ENCODE results near the gene OSR1.

The OSR1 gene

GRCh38 chr2:19332503-19332902 is 25.9 kb downstream of the OSR1 start (continued):
- no peak for TF ChIP-seq PRDM10 (tag by site-specific recombination; IDR thresholded peaks at IDR 0.05)

GRCh38 chr2:19331450-19331849 is 27.0 kb downstream of the OSR1 start:
- no peaks in the 10 kb centered on the region for H3K4me1 ChIP-seq (ENCODE audit: control insufficient read depth, insufficient read depth, low read length)
- no peak overlapping the region for H3K4me3 ChIP-seq (ENCODE audit: low read depth, low read length)
- TF ChIP-seq ZNF670 (tag by site-specific recombination; IDR thresholded peaks at IDR 0.05; ENCODE audit: low read depth) = no peak
- no peak for TF ChIP-seq ZNF248 (tag by site-specific recombination; IDR thresholded peaks at IDR 0.05)
- no peaks in the 10 kb centered on the region; a peak in 1 of 3 replicates for H3K36me3 ChIP-seq (ENCODE audit: control insufficient read depth in 2 of 2, insufficient read depth in 1 of 2, low read length in 2 of 2)
- ChIA-PET CTCF (no interaction called here), POLR2A (no interaction called here)
- H3K27ac ChIP-seq (ENCODE audit: extremely low read depth, low read depth, low read length) = no peak overlapping the region
- H3K9me3 ChIP-seq (ENCODE audit: control insufficient read depth, insufficient read depth, low read depth, low read length) = no peaks in the 10 kb centered on the region

GRCh38 chr2:19330436-19330835 is 28.0 kb downstream of the OSR1 start:
- Histone ChIP-seq H3K9me3 (ENCODE audit: control insufficient read depth, insufficient read depth, low read depth, low read length) (no peaks in the 10 kb centered on the region), H3K27ac (ENCODE audit: extremely low read depth, low read depth, low read length) (no peak overlapping the region), H3K36me3 (ENCODE audit: control insufficient read depth in 2 of 2, insufficient read depth in 1 of 2, low read length in 2 of 2) (no peaks in the 10 kb centered on the region; a peak in 1 of 3 replicates), H3K4me1 (ENCODE audit: control insufficient read depth, insufficient read depth, low read length) (no peaks in the 10 kb centered on the region), H3K4me3 (ENCODE audit: low read depth, low read length) (no peak overlapping the region)
- CTCF ChIA-PET = no interaction called here
- TF ChIP-seq ZNF837 (tag by site-specific recombination; IDR thresholded peaks at IDR 0.05) (no peak), ZNF391 (tag by site-specific recombination; IDR thresholded peaks at IDR 0.05; ENCODE audit: borderline replicate concordance, low read depth) (no peak), ZNF121 (tag by site-specific recombination; IDR thresholded peaks at IDR 0.05) (no peak), ZNF514 (tag by site-specific recombination; IDR thresholded peaks at IDR 0.05) (no peak), ZNF404 (tag by site-specific recombination; IDR thresholded peaks at IDR 0.05) (no peak), ZNF692 (tag by site-specific recombination; IDR thresholded peaks at IDR 0.05) (no peak), ZNF223 (tag by site-specific recombination; IDR thresholded peaks at IDR 0.05) (no peak), HIC1 (tag by site-specific recombination; IDR thresholded peaks at IDR 0.05) (no peak), ZNF654 (tag by site-specific recombination; IDR thresholded peaks at IDR 0.05; ENCODE audit: low read depth) (no peak), OSR2 (tag by site-specific recombination; IDR thresholded peaks at IDR 0.05) (no peak), HOXC10 (CRISPR knock-in tag; IDR thresholded peaks at IDR 0.05) (no peak), ZFP3 (tag by site-specific recombination; IDR thresholded peaks at IDR 0.05; ENCODE audit: low read depth) (no peak), ZNF658 (tag by site-specific recombination; IDR thresholded peaks at IDR 0.05) (no peak), KLF7 (tag by site-specific recombination; IDR thresholded peaks at IDR 0.05; ENCODE audit: borderline replicate concordance) (no peak), ZNF843 (tag by site-specific recombination; IDR thresholded peaks at IDR 0.05) (no peak)
- POLR2A ChIA-PET = no interaction called here
